ENCODE measurements around the gene MYO10.
A peak's percentile ranks its signal among the peaks of the same experiment; 100 is the strongest.

MYO10 gene

DNA sequence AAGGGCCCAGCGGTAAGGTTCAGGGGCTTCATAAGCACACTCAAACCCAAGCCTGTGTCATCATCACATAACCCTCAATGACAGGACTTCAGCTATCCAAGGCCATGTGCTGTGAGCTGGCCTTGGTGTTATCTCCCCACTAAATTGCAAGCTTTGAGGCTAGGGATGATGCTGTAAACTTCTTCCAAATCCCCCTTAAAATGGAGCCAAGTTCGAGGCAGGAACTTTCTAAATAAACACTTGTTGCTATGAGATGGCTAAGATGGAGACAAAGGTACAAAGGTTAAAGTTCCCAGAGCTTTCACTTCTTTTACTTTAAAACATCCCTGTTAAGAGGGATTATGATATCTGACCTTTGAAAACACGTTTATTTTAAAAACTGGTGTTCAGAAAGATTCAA is 123.6 kb downstream of the MYO10 start:
- DNase-seq (ENCODE audit: low spot score) = no peak

DNA sequence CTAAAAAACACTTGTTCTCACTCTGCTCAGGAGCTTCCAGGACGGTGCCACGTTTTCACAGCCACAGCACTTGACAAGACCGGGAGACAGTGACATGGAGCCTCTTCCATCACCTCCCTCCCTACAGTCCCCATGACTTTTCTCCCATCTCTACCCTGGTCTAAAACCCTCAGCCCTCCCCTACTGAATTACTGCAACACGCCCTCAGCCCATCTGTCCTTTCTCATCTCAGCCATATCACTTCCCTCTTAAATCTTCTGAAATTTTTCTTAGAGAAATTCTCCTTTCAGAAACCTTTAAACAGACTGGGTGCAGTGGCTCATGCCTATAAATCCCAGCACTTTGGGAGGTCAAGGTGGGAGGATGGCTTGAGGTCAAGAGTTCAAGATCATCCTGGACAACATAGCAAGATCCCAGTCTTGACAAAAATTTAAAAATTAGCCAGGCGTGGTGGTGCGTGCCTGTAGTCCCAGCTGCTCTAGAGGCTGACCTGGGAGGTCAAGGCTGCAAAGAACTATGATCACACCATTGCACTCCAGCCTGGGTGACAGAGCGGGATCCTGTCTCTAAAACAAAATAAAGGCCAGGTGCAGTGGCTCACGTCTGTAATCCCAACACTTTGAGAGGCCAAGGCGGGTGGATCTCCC is 125.8 kb downstream of the MYO10 start:
- no peak for DNase-seq (ENCODE audit: low spot score)

DNA sequence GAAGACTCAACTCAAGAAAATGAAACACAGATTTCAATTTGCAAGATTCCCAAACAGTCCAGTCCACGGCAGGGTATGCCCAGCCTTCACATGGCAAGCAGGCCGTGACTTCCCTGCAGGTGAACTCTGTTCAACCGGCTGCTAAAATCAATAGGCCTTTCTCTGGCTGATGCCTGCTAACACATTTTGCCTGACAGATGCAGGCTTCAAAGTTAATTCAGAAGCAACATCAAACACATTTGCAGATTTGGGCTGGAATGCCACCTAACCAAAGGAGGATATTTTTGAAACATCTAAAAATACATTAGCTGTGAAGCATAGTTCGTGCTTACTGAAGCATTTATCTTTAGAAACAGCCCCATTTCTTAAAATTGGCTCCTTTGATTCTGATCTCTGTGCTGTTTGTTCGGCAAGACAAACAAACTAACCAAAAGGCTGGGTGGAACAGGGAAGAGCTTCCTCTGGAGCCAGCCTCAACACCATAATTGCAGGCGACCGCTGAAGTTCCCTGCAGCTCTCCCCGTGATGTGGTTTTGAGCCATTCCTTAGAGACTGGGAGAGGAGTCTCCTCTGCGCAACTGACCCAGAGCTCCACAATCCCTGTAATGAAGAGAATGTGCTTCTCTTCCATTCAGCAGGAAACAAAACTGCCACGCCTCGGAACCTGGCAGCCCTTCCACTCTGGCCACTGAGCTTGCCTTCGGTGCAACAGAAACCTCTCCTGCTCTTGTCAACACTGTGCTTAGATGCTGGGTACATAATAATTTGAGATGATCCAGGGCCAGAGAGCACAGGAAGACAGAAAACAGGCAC is 126.5 kb downstream of the MYO10 start:
- peak; percentile 90 for DNase-seq (ENCODE audit: low spot score)

DNA sequence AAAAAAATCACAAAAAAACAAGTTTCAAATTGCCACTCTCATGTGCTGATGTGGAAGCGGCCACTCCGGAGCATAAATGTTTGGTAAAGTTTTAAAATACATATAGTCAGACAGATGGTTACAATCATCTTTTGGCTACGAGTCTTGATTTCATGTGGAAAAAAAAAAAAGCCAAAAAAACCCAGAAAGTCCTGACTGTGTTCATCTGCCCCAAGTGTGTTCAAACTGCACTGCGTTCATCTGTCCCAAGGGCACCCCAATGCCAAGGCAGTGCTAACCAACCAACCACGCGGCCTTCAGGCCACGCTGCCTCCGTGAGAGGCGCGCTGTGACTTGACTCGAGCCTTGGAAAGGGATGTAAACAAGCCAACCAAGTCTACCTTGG is 127.1 kb downstream of the MYO10 start:
- no peak for DNase-seq (ENCODE audit: low spot score)

DNA sequence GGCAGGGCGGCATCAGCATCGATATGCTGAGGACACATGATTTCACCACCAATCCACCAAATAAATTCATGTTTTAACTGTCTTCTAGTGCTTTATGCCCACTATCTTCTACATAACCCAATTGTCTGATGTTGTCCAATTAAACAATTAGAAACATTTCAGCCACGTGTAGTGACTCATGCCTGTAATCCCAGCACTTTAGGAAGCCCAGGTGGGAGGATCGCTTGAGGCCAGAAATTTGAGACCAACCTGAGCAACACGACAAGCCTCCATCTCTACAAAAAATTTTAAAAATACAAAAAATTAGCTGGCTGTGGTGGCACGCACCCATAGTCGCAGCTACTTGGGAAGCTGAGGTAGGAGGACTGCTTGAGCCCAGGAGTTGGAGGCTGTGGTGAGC is 128.1 kb downstream of the MYO10 start:
- no peak for DNase-seq (ENCODE audit: low spot score)

DNA sequence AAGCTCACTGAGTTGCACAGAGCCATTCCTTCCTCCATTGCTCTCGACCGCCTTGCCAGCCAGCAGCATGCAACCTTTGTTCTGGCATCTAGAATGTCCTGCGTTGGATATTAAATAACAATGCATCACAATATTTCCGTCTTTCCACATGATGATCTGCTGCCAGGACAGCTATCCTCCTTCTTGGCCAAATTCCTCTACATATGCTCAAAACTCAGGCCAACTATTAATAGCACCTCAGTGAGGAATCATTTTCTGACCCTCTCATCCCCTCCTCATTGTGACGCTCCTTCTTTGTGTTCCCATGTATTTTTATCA is 128.6 kb downstream of the MYO10 start:
- no peak for DNase-seq (ENCODE audit: low spot score)

DNA sequence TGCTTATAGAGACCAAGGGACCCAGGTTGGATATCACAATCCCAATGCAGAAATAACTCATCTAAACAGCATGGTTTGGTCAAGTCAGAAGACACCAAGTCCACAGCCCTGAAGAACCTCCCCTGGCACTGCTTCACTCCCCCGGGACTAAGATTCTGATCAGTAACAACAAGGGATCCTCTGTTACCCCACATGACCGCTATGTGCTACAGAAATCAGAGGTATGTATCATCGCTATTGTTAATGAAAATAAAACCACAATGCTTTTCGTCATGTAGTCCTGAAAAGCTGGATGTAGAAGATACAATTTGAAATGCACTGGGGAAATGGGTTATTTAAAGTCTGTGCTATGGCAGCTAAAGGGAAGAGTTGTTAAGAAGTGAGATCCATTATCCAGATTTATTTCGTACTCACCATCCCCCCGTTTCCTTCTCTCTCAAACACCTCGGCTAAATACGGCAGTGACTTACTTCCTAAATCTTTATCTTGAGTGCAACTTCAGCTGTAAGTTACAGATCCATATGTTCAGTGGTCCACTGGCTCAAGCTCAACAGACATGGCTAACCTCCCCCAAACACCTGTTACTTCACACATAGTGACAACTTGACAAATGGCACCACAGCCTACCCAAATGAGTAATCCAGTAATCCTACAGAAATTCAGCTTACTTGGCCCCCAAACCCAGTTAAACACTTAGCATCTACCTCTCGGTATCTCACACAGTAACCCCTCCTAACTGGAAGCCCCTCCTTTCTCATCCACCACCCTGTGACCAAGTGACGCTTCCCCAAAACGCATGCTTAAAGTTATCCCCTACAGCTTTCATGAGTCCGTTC is 129.2 kb downstream of the MYO10 start:
- no peak for DNase-seq (ENCODE audit: low spot score)

DNA sequence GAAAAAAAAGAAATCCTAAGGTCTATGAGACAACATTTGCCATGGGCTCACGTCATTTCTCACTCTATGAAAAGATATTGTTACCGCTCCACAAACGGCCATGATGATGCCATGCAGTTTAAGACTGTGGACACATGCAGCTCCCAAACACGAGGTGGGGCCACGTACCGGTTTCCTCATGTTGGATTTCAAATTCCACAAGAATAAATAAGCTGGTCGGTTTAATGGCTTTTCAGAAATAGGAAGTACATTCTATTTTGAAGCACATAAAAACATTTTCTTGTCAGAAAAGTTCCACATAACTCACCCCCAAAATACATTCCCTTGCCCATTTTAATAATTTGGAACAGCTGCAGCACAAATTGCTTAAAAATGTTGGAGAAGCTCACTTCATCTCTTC is 130.6 kb downstream of the MYO10 start:
- DNase-seq (ENCODE audit: low spot score) = peak; percentile 77

DNA sequence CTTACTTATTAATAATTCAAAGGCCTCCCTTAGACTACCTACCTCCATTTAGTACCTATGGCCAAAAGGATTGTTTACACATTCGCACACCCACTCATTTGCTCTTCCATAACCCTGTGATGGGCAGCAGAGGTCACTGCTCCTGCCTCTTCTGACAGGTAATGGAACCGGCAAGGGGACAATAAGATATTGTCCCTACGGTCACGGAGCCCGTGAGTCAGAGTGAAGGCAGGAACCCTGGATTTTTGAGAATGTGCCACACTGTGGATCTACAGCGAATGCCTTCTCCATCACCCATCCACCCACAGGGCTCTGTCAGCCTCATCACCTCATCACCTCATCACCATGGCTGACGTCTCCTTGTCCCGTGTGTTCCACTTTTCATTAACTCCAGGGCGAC is 132.3 kb downstream of the MYO10 start:
- no peak for DNase-seq (ENCODE audit: low spot score)

DNA sequence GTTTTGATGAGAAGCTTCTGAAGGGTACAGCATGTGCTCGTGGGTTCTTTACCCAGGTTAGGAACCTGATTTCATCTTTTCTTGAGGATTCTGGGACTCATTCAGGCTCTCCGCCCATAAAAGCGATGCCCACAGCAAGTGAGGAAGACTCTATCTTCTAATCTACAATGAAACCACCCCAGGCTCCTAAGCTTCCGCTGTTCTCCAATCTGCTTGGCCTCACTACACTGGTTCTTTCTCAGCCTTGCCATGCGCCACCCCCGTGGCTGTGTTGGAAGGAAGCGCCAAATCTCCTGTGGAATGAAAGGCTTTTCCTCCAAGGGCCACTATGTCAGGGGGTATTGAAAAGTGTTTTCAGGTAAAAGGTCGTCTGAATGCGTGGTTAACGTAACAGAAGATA is 135.6 kb downstream of the MYO10 start:
- no peak for DNase-seq (ENCODE audit: low spot score)

DNA sequence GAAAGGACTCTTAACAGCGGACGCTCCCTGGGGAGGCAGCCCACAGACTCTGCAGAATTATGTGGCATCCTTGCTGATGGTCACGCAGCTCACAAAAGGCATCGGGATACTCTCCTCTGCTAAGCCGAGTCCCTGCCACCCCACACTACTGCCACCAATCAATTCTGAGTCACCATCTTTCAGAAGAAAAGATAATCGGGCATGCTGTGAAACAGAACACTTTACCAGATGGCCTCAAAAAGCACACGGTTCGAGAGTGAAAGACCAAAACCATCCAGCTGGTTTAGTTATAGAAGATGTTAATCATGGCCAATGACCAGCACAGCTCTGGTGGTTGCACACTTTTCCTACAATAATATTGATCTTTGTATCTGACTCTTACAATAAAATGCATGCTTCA is 136.3 kb downstream of the MYO10 start:
- DNase-seq (ENCODE audit: low spot score) = no peak

DNA sequence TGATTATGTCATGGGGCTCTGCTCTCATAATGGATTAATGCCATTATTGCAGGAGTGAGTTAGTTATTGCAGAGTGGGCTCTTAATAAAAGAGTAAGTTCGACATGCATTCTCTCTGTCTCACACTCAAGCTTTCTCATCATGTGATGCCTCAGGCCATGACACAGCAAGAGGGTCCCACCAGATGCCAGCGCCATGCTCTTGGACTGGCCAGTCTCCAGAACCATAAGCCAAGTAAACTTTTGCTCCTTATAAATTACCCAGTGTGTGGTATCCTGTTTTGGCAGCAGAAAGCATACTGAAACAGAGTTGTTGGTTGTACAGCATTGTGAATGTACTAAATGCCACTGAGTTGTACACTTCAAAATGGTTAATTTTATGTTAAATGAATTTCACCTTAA is 138.1 kb downstream of the MYO10 start:
- no peak for DNase-seq (ENCODE audit: low spot score)

DNA sequence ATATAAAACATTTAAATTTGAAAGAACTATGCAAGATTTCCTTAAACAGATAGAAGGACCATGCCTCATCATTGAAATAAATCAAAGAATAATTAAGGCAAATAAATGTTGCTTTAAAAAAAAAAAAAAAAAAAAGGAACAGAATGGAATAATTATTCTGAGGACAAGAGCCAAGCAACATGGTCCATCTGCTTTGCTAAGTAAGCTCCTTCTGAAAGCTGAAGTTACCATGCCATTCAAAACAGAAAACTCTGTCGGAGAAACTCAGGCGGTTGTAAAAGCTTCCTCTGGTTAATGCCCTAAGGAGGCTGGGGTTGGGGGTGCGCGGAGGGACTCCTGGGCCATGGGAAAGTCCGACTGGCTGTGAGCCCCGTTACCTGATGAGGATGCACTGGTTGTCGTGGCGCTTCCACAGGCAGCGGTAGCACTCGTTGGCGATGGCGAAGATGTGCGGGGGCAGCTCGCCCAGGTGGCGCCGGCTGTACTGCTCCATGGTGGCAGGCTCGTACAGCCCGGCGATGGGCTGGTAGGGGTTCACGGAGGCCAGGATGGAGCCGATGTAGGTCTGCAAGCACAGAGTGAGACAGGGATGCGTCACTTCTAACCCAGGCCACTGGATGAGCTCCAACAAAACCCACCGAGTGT is 141.7 kb downstream of the MYO10 start:
- DNase-seq (ENCODE audit: low spot score) = no peak

DNA sequence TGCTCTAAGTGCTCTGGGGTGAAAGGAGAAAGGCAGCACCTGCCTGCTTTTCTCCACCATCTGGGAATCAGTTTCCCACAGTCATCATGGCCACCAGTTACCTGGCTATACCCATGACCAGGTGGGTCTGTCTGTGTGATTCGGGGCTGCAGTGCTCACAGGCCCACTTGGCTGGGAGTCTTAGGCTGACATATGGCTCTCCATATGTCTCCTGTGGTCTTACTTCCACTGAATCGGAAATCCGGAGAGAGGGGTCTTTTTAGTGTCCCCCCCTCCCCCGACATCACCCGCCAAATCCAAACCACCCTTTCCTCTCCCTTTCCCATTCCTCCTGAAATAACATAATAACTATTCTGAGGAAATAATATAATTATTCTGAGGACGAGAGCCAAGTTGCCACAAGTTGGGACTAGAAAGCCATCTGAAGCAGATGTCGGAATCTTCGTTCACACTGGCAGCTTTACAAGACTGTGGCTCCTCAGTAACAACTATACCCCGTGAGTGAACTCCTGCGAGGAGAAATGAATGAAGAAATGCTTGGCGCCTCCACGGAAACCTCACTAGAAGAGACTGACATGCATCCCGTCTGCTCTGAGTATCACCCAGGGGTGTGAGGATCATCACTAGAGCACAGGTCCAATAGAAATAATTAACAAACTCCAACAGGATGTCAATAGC is 143.4 kb downstream of the MYO10 start:
- DNase-seq (ENCODE audit: low spot score) = no peak

DNA sequence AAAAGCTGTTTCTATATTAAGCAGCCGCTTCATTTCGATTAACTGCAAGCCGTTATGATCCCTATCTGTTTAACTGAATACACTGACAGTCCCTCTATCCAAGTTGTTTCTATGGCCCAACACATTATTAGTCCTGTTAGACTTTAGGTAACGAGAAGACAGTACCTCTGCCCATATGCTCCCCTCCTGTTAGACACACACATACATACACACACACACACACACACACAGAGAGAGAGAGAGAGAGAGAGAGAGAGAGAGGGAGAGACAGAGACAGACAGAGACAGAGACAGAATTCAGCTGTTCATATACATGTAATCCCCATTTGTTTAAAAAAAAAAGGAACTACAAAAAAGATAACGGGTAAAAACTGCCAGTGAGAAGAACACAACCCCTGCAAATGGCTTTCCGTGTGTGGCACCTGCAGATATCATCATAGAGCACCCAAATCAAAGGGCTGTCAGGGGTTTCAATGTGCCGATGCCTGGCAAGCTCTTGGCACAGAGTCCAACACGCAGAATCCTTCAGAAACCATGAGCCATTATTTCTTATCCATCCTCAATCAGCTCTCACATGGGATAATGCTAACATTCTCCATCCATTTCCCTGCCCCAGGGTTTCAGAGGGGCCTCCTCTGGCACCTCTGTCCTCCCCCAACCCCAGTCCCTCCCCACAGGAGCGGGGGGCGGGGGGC is 144.0 kb downstream of the MYO10 start:
- DNase-seq (ENCODE audit: low spot score) = no peak

DNA sequence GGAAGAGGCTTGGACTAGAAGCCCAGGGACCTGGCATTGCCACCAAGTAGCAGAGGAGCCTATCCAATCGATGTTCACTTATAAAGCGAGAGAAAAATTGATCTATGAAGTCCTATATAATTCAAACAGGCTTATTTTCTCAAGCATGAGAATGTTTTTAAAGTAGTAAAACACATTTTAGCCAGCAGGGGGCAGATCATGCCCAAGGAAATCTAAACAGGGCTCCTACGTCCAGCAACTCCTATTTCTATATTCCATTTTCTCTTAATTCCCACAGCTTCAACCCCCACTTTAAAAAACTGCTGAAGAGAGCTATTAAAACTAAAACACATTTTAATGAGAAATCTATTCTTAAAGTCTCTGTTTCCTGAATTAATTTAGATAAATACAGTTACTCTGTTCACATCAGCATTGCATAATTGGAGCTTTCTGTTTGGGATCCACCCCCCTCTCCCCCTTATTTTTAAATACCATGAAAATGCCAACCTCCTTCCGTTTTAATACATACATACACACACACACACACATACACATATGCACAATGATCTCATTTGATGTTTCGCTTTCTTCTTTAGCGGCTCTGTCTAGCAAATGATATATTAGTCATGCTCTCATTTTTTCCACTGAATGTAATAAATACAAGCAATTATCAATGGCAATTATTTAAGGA is 144.9 kb downstream of the MYO10 start:
- peak; percentile 69 for DNase-seq (ENCODE audit: low spot score)

DNA sequence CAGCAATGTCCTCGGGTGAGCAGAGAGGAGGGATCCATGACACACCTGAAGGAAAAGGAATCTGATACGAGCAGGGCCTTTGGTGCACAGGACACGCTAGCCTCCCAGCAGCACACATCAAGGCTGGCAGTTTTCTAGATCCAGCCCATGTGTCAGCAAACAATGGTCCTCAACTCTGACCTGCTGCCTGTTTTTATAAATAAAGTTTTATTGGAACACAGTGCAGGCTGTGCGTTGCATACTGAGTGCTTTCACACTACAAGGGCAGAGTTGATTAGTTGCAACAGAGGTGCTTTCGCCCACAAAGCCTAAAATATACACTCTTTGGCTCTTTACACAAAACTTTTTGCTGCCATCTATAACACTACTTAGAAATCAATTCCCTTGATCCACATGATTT is 147.1 kb downstream of the MYO10 start:
- no peak for DNase-seq (ENCODE audit: low spot score)

DNA sequence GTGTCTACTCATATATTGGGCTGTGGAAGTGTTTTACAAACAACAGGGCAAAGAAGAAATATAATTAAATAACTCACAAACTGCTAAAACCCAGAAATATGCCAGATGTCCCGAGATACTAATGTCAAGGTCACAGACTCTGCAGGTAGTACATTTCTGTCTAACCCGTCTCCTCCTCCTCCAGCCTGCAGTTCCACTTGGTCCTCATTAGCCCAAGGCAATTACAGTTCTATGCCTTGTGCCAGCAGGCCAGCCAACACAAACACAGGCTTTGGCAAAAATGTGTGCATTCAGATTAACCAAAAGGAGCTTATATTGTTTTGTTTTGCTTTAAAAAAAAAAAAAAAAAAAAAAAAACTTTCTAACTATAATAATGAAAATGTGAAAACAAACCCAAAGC is 148.8 kb downstream of the MYO10 start:
- no peak for DNase-seq (ENCODE audit: low spot score)

DNA sequence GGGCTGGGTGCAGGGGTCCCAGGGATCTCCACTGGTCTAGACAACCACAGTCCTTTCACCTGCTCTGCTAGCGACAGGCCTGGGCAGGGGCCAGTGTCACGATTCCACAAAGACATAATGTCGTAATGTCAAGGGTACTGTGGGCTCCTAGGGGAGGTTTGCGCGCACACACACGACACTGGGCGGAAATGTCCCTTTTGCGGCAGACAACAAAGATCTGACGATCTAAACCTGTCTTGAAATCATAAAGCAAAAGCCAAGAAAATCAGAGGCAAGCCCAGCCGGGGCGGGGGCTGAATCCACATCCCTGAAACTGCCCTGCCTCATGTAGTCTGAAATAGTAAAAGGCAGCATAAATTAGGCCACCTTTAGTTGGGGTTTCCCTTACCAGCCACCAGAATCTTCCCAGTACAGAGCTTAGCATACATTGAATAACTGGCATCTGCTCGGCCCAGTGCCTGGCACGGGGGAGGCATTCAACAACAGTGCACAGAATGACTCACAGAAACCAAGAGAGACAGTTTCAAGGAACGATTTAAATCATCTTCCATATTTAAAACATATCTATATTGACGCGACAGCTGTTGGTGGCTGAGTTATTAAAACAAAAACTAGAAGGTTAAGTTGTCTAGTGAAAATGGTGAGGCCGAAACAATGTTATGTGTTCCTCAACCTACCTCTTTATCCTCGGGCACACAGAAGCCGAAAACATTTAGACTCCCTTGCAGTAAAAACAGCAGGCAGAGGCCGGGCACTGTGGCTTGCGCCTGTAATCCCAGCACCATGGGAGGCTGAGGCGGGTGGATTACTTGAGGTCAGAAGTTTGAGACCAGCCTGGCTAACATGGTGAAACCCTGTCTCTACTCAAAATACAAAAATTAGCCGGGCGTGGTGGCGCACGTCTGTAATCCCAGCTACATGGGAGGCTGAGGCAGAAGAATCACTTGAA is 151.0 kb downstream of the MYO10 start:
- DNase-seq (ENCODE audit: low spot score) = no peak

DNA sequence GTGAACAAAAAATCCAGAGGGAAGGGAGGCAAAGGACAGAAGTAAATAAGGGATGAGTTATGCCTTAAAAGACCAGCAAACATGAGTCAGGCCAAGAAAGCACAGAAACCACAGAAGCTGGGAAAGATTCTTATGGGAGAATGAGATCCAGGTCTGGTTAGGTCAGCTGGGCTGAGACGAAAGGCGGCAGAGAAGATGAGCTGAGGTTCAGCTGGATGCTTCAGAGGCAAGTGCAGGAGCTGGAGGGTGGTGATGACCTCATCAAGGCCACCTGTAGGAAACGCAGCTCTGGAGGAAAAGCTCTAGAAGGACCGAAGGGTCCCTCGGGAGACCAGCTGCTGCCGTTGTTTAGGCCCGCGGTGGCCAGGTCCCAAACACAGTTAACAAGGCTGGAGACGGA is 152.0 kb downstream of the MYO10 start:
- DNase-seq (ENCODE audit: low spot score) = peak; percentile 80
